Memory B cell (primary cell): ENCODE measurements around the gene FBXO15.

ENCODE experiments used
- ATAC-seq: fragments of 150-1000 bp; cut with Tn5 transposase; 2 replicates; pipeline ENCODE4 v1.10.0; 2021; ENCODE audit warnings: low read depth, mild to moderate bottlenecking, moderate library complexity
- DNase-seq, 2 donors: peaks; one replicate each; pipeline ENCODE4 v3.0.0; 2022; ENCODE audit warnings: low spot score in 2 of 2
- H3K27ac Mint-ChIP-seq: one replicate; pipeline ENCODE4 v1.8.0; 2022; ENCODE audit warnings: mild to moderate bottlenecking, moderate library complexity, mixed read lengths
- H3K27me3 Mint-ChIP-seq: one replicate; pipeline ENCODE4 v1.8.0; 2022; ENCODE audit warnings: mixed read lengths
- H3K36me3 Mint-ChIP-seq: one replicate; pipeline ENCODE4 v1.8.0; 2022; ENCODE audit warnings: mild to moderate bottlenecking, mixed read lengths
- H3K4me1 Mint-ChIP-seq: one replicate; pipeline ENCODE4 v1.8.0; 2022; ENCODE audit warnings: mixed read lengths
- H3K4me3 Mint-ChIP-seq: one replicate; pipeline ENCODE4 v1.8.0; 2022; ENCODE audit warnings: mild to moderate bottlenecking, moderate library complexity, mixed read lengths
- H3K9me3 Mint-ChIP-seq: one replicate; pipeline ENCODE4 v1.8.0; 2022; ENCODE audit warnings: mixed read lengths

FBXO15 gene

GRCh38 chr18:74040008-74040407 is 107.6 kb downstream of the FBXO15 start:
- DNase-seq (no peak), ATAC-seq (no peak)
- Mint-ChIP-seq H3K4me3 (no peak overlapping the region), H3K4me1 (no peaks in the 10 kb centered on the region), H3K9me3 (peaks cover under 1% of the 10 kb centered on the region), H3K27me3 (no peaks in the 10 kb centered on the region), H3K27ac (no peak overlapping the region), H3K36me3 (no peaks in the 10 kb centered on the region)

DNA sequence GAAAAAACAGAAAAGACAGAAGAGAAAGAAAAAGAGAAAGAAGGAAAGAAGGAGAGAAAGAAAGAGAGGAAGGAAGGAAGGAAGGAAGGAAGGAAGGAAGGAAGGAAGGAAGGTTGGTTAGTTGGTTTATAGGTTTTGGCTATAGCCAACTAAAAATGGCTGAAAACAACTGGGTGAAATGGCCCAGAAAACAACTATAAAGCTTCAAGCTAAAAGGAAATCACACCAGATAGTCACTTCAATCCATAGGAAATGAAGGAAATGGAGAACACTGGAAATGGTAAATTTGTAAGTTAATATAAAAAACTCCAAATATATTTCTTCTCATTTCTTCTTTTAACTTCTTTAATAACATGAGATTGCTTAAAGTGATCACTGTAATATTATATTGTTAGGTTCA is 118.5 kb downstream of the FBXO15 start:
- ATAC-seq (no peak), DNase-seq (no peak)
- no peak overlapping the region for H3K27ac Mint-ChIP-seq
- no peaks in the 10 kb centered on the region for H3K36me3 Mint-ChIP-seq
- peaks cover 5% of the 10 kb centered on the region for H3K27me3 Mint-ChIP-seq
- H3K4me1 Mint-ChIP-seq = no peaks in the 10 kb centered on the region
- H3K4me3 Mint-ChIP-seq = no peak overlapping the region
- H3K9me3 Mint-ChIP-seq = peaks cover 5% of the 10 kb centered on the region
